SK-N-SH (cell line): Measurements from ENCODE around the gene DIRAS1.

ENCODE experiments used
- CHD2 ChIP-seq: fragments of 150-350 bp; IDR thresholded peaks from 2 replicates; pipeline ENCODE4 v1.6.1; 2018; ENCODE audit warnings: low read length; ENCODE audit not compliant: partially characterized antibody
- FOXJ3 ChIP-seq: sonication (generic); formaldehyde crosslinking; IDR thresholded peaks from 2 replicates; pipeline ENCODE4 v1.5.1; 2020; ENCODE audit warnings: mild to moderate bottlenecking, missing genetic modification reagents
- FOXM1 ChIP-seq: IDR thresholded peaks from 2 replicates; pipeline ENCODE4 v1.4.0; 2012; ENCODE audit warnings: low read depth, mild to moderate bottlenecking
- GABPA ChIP-seq: IDR thresholded peaks from 2 replicates; pipeline ENCODE4 v1.4.0; 2012; ENCODE audit warnings: low read depth, mild to moderate bottlenecking
- MEF2A ChIP-seq: IDR thresholded peaks from 2 replicates; pipeline ENCODE4 v1.4.0; 2012; ENCODE audit warnings: low read depth, borderline replicate concordance
- POLR2AphosphoS5 ChIP-seq: IDR thresholded peaks from 2 replicates; pipeline ENCODE4 v1.6.1; 2012; ENCODE audit warnings: low read depth, low read length
- YY1 ChIP-seq: IDR thresholded peaks from 2 replicates; pipeline ENCODE4 v1.4.0; 2012; ENCODE audit warnings: low read depth, mild to moderate bottlenecking
- TF ChIP-seq, protein P1 (sequence below): fragments of 200-600 bp; sonication (generic); IDR thresholded peaks from 2 replicates; pipeline ENCODE4 v1.6.1; 2017; ENCODE audit warnings: antibody characterized with exemption, mild to moderate bottlenecking, moderate library complexity

DNA sequence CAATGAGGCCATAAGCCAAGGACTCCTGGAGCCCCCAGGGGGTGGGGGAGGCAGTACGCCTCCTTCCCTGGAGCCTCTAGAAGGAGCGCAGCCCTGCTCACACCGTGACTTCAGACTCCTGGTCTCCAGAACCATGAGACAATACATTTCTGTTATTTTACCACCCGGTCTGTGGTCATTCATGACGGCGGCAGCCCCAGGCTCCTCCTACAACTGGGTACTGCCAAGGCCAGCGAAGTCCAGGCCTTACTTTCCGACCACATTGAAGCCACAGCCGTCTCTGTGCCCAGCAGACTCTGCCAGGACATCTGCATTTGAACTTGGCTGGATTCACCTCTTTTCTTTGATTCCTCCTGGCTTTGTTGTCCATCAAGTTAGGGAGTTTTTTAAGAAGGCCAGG is 29.2 kb downstream of the DIRAS1 start:
- no peak for TF ChIP-seq FOXM1
- TF ChIP-seq, protein P1, sequence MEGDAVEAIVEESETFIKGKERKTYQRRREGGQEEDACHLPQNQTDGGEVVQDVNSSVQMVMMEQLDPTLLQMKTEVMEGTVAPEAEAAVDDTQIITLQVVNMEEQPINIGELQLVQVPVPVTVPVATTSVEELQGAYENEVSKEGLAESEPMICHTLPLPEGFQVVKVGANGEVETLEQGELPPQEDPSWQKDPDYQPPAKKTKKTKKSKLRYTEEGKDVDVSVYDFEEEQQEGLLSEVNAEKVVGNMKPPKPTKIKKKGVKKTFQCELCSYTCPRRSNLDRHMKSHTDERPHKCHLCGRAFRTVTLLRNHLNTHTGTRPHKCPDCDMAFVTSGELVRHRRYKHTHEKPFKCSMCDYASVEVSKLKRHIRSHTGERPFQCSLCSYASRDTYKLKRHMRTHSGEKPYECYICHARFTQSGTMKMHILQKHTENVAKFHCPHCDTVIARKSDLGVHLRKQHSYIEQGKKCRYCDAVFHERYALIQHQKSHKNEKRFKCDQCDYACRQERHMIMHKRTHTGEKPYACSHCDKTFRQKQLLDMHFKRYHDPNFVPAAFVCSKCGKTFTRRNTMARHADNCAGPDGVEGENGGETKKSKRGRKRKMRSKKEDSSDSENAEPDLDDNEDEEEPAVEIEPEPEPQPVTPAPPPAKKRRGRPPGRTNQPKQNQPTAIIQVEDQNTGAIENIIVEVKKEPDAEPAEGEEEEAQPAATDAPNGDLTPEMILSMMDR = no peak
- TF ChIP-seq FOXJ3 (CRISPR knock-in tag) = no peak
- no peak for TF ChIP-seq POLR2AphosphoS5
- no peak for TF ChIP-seq YY1
- TF ChIP-seq CHD2 = no peak
- TF ChIP-seq MEF2A = no peak
- no peak for TF ChIP-seq GABPA
